HL-60 (cell line): ENCODE results near the gene CLSTN2.

Experiments
- GABPA ChIP-seq: IDR thresholded peaks from 2 replicates; pipeline ENCODE4 v1.6.1; 2012; ENCODE audit warnings: low read depth
- POLR2AphosphoS5 ChIP-seq: IDR thresholded peaks from 2 replicates; pipeline ENCODE4 v1.6.1; 2012; ENCODE audit warnings: low read depth

DNA sequence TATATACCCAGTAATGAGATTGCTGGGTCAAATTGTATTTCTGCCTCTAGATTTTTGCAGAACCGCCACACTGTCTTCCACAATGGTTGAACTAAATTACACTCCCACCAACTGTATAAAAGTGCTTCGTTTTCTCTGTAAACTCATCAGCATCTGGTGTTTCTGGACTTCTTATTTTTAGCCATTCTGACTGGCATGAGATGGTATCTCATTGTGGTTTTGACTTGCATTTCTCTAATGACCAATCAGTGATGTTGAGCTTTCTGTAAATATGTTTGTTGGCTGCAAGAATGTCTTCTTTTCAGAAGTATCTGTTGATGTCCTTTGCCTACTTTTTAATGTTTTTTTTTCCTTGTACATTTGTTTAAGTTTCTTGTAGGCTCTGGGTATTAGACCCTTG lies 560.0 kb downstream of the CLSTN2 start:
- no peak for TF ChIP-seq GABPA
- TF ChIP-seq POLR2AphosphoS5: no peak
